NCI-H1417 treated with DMSO at 0.1 percent for 48 hours (cell line): ENCODE data around the gene ATF6B.
"Not testable (repeated sequence)": the region's sequence is repeated elsewhere in the genome, so short reads cannot be mapped to it uniquely, and the experiment has no call there.

Experiments
- DNase-seq: peaks from one replicate; lab custom pipeline; 2025; lab: John Stamatoyannopoulos, UW

ATF6B gene

GRCh38 chr6:32154514-32155161 is 26.6 kb upstream of the ATF6B start:
- DNase-seq: no peak

- peak; percentile 71 for DNase-seq
These were observed 25.8 kb upstream of the ATF6B start, which contains the start of gene PPT2 for GRCh38 chr6:32153564-32154513. Gene PPT2, plus strand, starts transcription at chr6:32154141. Its CDS starts 454 bp downstream, at chr6:32154595.

GRCh38 chr6:32152769-32153563 is 24.9 kb upstream of the ATF6B start:
- no peak for DNase-seq

GRCh38 chr6:32151863-32152768 is 24.1 kb upstream of the ATF6B start, which contains the start of gene PRRT1:
Gene PRRT1, minus strand, starts transcription at chr6:32151939. Its CDS starts 112 bp downstream, at chr6:32151827.
- DNase-seq: no peak

GRCh38 chr6:32151181-32151862 is 23.3 kb upstream of the ATF6B start:
- no peak for DNase-seq

- DNase-seq: no peak
These were observed 22.2 kb upstream of the ATF6B start for GRCh38 chr6:32149932-32150870.

- DNase-seq: no peak
These were observed 21.2 kb upstream of the ATF6B start for GRCh38 chr6:32149092-32149755.

GRCh38 chr6:32148289-32149091 is 20.4 kb upstream of the ATF6B start:
- DNase-seq: no peak

- DNase-seq: no peak
These were observed 19.5 kb upstream of the ATF6B start for GRCh38 chr6:32147401-32148132.

GRCh38 chr6:32146687-32147086 is 18.6 kb upstream of the ATF6B start:
- DNase-seq: no peak

GRCh38 chr6:32146287-32146686 is 18.2 kb upstream of the ATF6B start:
- DNase-seq: no peak

- not testable (repeated sequence) for DNase-seq
These were observed 16.2 kb upstream of the ATF6B start for GRCh38 chr6:32144238-32144637.

GRCh38 chr6:32140420-32141046 is 12.5 kb upstream of the ATF6B start:
- DNase-seq: no peak

- DNase-seq: no peak
These were observed 11.5 kb upstream of the ATF6B start for GRCh38 chr6:32139590-32139989.

GRCh38 chr6:32137454-32137853 is 9.4 kb upstream of the ATF6B start:
- DNase-seq: no peak

- DNase-seq: no peak
These were observed 5.7 kb upstream of the ATF6B start for GRCh38 chr6:32133786-32134185.

- DNase-seq: no peak
These were observed 4.1 kb upstream of the ATF6B start for GRCh38 chr6:32132110-32132509.
